NCI-H82 treated with DMSO at 0.1 percent for 48 hours (cell line): ENCODE measurements around the gene CABCOCO1.

Experiments
- DNase-seq: peaks from one replicate; lab custom pipeline; 2025; ENCODE audit not compliant: unreplicated experiment; lab: John Stamatoyannopoulos, UW

Gene CABCOCO1

DNA sequence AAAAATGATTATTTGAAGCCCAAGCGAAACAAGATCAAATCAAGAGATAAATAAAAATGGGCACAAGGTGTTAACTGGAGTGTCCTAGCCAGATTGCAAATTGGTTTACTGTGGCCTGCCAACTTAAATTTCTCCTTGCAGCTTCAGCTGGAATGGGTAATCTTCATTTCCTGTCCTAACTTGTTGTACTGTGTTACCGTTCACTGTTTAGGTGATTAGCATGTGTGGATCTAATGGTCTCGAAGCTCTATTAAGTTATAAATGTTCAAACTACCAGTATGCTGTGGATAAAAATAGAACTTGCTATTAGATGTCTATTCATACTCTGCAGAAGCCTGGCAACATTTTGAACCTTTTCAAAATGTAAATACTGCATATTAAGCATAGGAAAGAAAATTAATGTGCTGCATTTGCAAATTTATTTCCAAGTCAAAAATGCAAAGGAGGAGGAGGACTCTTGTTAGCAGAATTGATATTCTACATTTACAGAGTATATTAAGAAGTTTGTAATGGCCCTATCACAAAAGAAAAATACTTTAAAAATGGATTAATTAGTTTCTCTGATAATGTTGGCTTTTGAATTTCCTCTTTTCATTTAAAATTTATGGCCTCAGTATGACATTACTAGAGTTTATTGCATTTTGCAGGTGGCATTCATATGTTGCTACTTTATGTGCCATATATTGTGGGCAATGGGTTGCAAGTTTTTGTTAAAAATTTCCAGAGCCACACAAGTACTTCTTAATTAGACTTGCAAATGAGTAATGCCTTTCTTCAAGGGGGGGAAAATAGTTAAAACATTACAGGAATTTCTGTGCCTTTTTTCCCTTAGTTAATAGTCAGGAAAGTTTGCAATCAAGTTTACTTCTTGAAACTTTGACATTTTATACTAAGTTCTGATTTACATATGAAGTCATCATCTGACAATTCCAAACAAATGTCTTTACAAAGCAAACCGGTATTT is 92.1 kb downstream of the CABCOCO1 start:
- DNase-seq = peak; percentile 47

- no peak for DNase-seq
Measured at GRCh38 chr10:61757001-61757400, 94.3 kb downstream of the CABCOCO1 start.

- DNase-seq = no peak
Measured at GRCh38 chr10:61757525-61758397, 95.0 kb downstream of the CABCOCO1 start.

GRCh38 chr10:61758433-61758832 is 95.7 kb downstream of the CABCOCO1 start:
- DNase-seq = no peak

GRCh38 chr10:61759751-61760150 is 97.0 kb downstream of the CABCOCO1 start:
- DNase-seq = no peak

DNA sequence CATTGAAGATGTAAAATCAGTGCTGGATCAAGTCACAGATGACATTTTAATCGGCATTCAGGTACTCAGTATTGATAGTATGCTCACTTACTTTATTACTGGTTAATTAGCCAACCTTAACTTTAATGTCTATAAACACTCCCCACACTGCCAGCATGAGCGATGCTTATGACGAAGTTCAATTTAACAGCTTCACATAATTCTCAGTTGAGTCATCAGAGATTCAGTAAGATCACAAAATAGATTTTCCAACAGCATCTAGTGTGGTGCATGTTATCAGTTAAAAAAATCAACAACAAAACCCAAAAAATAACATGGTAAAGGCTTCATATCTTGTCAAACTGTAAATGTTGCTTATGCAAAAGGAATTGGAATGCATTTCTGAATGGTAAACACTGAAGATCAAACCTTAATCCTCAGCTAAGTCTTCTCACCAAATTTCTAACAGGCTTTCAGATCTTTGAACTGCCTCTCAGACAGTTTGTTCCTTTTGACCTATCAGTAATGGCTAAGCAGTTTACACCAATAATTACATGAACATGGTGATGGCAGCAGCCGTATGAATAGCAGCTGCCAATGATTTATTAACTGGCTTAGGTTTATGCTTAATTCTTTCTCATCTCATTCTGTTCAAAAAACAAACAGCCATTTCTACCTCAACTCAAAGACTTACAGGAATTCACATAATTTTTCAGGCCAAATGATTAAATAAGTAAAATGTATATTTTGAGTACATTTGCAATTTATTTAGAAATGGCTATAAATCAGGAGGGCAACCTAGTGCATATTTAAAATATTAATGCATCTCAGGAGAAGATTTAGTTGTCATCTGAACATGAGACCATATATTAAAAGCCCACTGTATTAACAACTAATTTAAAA is 98.5 kb downstream of the CABCOCO1 start:
- DNase-seq = peak; percentile 48

DNA sequence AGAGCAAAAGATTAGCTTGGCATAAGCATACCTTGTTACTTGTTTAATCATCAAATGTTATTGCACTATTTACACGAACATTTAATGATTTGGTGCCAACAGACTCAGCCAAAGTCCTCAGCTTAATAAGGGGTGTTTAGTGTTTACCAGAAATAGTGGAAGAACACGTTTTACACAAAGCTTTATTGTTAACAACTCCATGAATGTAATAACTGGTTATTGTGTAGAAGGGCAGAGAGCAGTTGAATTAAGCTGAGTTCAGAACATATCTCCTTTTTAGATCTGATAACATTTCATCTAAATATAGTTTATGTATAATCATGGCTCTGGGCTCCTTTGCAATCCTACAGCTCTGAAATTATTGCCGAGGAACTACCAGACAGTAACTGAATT is 99.1 kb downstream of the CABCOCO1 start:
- no peak for DNase-seq

DNA sequence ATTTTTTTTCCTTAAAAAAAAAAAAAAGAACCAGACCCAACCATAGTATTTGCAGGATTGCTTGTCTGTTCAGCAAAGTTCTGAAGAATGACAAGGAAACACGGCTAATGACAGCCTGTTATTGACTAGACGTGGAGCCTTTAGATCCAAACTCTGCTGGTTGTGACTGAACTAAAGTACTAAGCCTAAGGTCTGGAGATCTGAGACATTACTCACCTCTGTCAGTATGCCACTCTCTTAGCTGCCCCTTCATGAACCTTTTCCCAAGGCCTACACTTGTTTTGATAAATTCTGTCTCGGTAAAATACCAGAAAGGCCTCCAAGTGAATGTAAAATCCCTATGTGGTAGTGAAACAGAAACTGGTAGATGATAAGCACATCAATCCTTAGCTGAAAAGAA is 101.0 kb downstream of the CABCOCO1 start:
- DNase-seq = no peak

- DNase-seq = no peak
Measured at GRCh38 chr10:61764486-61764885, 101.8 kb downstream of the CABCOCO1 start.

GRCh38 chr10:61765176-61766087 is 102.7 kb downstream of the CABCOCO1 start:
- DNase-seq = no peak

DNA sequence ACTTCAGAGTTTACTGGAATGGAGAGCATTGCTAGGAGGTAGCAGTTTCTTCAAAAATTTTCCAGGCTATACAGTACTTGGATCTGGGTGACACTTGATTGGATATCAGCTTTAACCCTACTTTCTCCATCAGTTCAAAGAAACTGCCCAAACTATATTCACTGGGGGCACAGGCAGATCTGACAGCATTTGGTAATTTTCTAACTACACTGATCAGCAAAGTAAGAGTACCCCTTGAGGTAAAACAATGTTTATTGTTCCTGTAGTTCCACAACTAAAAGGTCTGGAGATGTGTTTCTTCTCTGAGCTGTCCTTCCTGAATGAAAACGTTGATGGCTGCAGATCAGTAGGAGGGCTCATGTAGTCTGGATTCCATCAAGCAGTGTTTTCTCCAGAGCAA is 104.2 kb downstream of the CABCOCO1 start:
- DNase-seq = no peak

GRCh38 chr10:61774031-61774430 is 111.3 kb downstream of the CABCOCO1 start:
- no peak for DNase-seq

- no peak for DNase-seq
Measured at GRCh38 chr10:61775111-61775510, 112.4 kb downstream of the CABCOCO1 start.

DNA sequence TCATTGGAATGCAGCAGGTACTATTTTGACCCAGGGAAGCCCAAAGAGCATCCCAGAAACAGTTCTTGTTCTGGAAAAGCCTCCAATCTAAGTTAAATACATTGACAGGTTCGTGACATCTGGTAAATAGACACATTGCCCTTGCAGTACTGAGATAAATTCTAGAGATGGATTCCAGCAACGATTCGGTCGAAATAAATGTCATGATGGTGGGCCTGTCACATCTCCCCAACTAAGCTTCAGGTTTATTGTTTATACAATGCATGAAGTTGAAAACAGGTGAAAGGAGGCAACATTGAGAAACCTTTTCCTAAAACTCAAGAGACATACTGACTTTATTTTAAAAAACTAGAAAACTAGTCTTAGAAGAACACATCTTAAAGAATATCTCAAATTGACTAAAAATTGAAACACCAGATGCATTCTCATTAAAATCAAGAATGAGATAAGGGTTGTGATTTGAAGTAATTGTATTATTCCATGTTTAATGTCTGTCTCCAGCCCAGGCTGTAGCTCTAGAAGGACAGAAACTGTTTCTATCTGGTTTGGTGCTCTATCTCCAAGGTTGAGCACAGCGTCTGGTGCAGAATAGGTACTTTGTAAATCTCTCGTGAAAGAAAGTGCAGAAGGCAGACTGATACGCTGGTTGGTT is 114.0 kb downstream of the CABCOCO1 start:
- no peak for DNase-seq

GRCh38 chr10:61778137-61778536 is 115.4 kb downstream of the CABCOCO1 start:
- no peak for DNase-seq

- DNase-seq = no peak
Measured at GRCh38 chr10:61779276-61779675, 116.5 kb downstream of the CABCOCO1 start.

- DNase-seq = no peak
Measured at GRCh38 chr10:61779950-61780659, 117.4 kb downstream of the CABCOCO1 start.

- no peak for DNase-seq
Measured at GRCh38 chr10:61780732-61781131, 118.0 kb downstream of the CABCOCO1 start.

- DNase-seq = no peak
Measured at GRCh38 chr10:61781969-61782403, 119.3 kb downstream of the CABCOCO1 start.
